ENCODE results near the gene FBXW2.
"Not testable (repeated sequence)": the region's sequence is repeated elsewhere in the genome, so short reads cannot be mapped to it uniquely, and the experiment has no call there.

The FBXW2 gene

GRCh38 chr9:120820095-120820494 lies 26.9 kb upstream of the FBXW2 start:
- Histone ChIP-seq H3K36me3 (ENCODE audit: control insufficient read depth in 5 of 5, insufficient read depth in 5 of 5, low read length in 5 of 5) (peaks cover 40 to 63% (median 60%) of the 10 kb centered on the region in 5 donors), H3K9ac (ENCODE audit: low read length in 5 of 5) (no peak overlapping the region), H3K9me3 (ENCODE audit: control insufficient read depth in 5 of 5, low read length in 5 of 5) (no peaks in the 10 kb centered on the region), H3K27me3 (ENCODE audit: control insufficient read depth in 5 of 5, insufficient read depth in 4 of 5, low read length in 5 of 5) (no peaks in the 10 kb centered on the region), H3K4me3 (ENCODE audit: low read depth in 1 of 5, low read length in 5 of 5) (no peak overlapping the region), H3K27ac (ENCODE audit: low read depth, low read length) (no peak overlapping the region), H3K4me1 (ENCODE audit: control insufficient read depth in 5 of 5, insufficient read depth in 5 of 5, low read length in 5 of 5) (no peaks in the 10 kb centered on the region)

- H3K27ac ChIP-seq (ENCODE audit: low read depth, low read length) = no peak overlapping the region
- H3K36me3 ChIP-seq (ENCODE audit: control insufficient read depth in 5 of 5, insufficient read depth in 5 of 5, low read length in 5 of 5) = peaks cover 36 to 55% (median 48%) of the 10 kb centered on the region in 5 donors
- no peak overlapping the region for H3K9ac ChIP-seq (ENCODE audit: low read length in 5 of 5)
- no peak overlapping the region for H3K4me3 ChIP-seq (ENCODE audit: low read depth in 1 of 5, low read length in 5 of 5)
- H3K9me3 ChIP-seq (ENCODE audit: control insufficient read depth in 5 of 5, low read length in 5 of 5) = no peaks in the 10 kb centered on the region
- H3K4me1 ChIP-seq (ENCODE audit: control insufficient read depth in 5 of 5, insufficient read depth in 5 of 5, low read length in 5 of 5) = no peaks in the 10 kb centered on the region
- H3K27me3 ChIP-seq (ENCODE audit: control insufficient read depth in 5 of 5, insufficient read depth in 4 of 5, low read length in 5 of 5) = no peaks in the 10 kb centered on the region
Observed at GRCh38 chr9:120818595-120818994, 25.4 kb upstream of the FBXW2 start.

- Histone ChIP-seq H3K9me3 (ENCODE audit: control insufficient read depth in 5 of 5, low read length in 5 of 5) (peaks cover 0 to 3% (median 0%) of the 10 kb centered on the region in 5 donors), H3K27me3 (ENCODE audit: control insufficient read depth in 5 of 5, insufficient read depth in 4 of 5, low read length in 5 of 5) (no peaks in the 10 kb centered on the region), H3K4me1 (ENCODE audit: control insufficient read depth in 5 of 5, insufficient read depth in 5 of 5, low read length in 5 of 5) (no peaks in the 10 kb centered on the region), H3K9ac (ENCODE audit: low read length in 5 of 5) (no peak overlapping the region), H3K27ac (ENCODE audit: low read depth, low read length) (no peak overlapping the region), H3K4me3 (ENCODE audit: low read depth in 1 of 5, low read length in 5 of 5) (no peak overlapping the region), H3K36me3 (ENCODE audit: control insufficient read depth in 5 of 5, insufficient read depth in 5 of 5, low read length in 5 of 5) (peaks cover 17 to 31% (median 24%) of the 10 kb centered on the region in 5 donors)
Observed at GRCh38 chr9:120815075-120815474, 21.9 kb upstream of the FBXW2 start.

- Histone ChIP-seq H3K9ac (ENCODE audit: low read length in 5 of 5) (no peak overlapping the region), H3K9me3 (ENCODE audit: control insufficient read depth in 5 of 5, low read length in 5 of 5) (peaks cover 8 to 20% (median 13%) of the 10 kb centered on the region in 5 donors), H3K4me1 (ENCODE audit: control insufficient read depth in 5 of 5, insufficient read depth in 5 of 5, low read length in 5 of 5) (no peaks in the 10 kb centered on the region), H3K27me3 (ENCODE audit: control insufficient read depth in 5 of 5, insufficient read depth in 4 of 5, low read length in 5 of 5) (no peaks in the 10 kb centered on the region), H3K4me3 (ENCODE audit: low read depth in 1 of 5, low read length in 5 of 5) (no peak overlapping the region), H3K27ac (ENCODE audit: low read depth, low read length) (no peak overlapping the region), H3K36me3 (ENCODE audit: control insufficient read depth in 5 of 5, insufficient read depth in 5 of 5, low read length in 5 of 5) (no peaks in the 10 kb centered on the region)
Observed at GRCh38 chr9:120808931-120809330, 15.7 kb upstream of the FBXW2 start.

GRCh38 chr9:120807607-120808379 lies 14.6 kb upstream of the FBXW2 start:
- no peak overlapping the region for H3K27ac ChIP-seq (ENCODE audit: low read depth, low read length)
- H3K27me3 ChIP-seq (ENCODE audit: control insufficient read depth in 5 of 5, insufficient read depth in 4 of 5, low read length in 5 of 5) = no peaks in the 10 kb centered on the region
- peaks cover 8 to 20% (median 13%) of the 10 kb centered on the region in 5 donors for H3K9me3 ChIP-seq (ENCODE audit: control insufficient read depth in 5 of 5, low read length in 5 of 5)
- no peaks in the 10 kb centered on the region for H3K4me1 ChIP-seq (ENCODE audit: control insufficient read depth in 5 of 5, insufficient read depth in 5 of 5, low read length in 5 of 5)
- no peak overlapping the region for H3K9ac ChIP-seq (ENCODE audit: low read length in 5 of 5)
- H3K36me3 ChIP-seq (ENCODE audit: control insufficient read depth in 5 of 5, insufficient read depth in 5 of 5, low read length in 5 of 5) = no peaks in the 10 kb centered on the region
- no peak overlapping the region for H3K4me3 ChIP-seq (ENCODE audit: low read depth in 1 of 5, low read length in 5 of 5)

- H3K4me3 ChIP-seq (ENCODE audit: low read depth in 1 of 5, low read length in 5 of 5); H3K27me3 ChIP-seq (ENCODE audit: control insufficient read depth in 5 of 5, insufficient read depth in 4 of 5, low read length in 5 of 5); H3K9ac ChIP-seq (ENCODE audit: low read length in 5 of 5); H3K27ac ChIP-seq (ENCODE audit: low read depth, low read length); H3K36me3 ChIP-seq (ENCODE audit: control insufficient read depth in 5 of 5, insufficient read depth in 5 of 5, low read length in 5 of 5); H3K4me1 ChIP-seq (ENCODE audit: control insufficient read depth in 5 of 5, insufficient read depth in 5 of 5, low read length in 5 of 5): not testable (repeated sequence)
- H3K9me3 ChIP-seq (ENCODE audit: control insufficient read depth in 5 of 5, low read length in 5 of 5) = peaks cover 8 to 20% (median 13%) of the 10 kb centered on the region in 5 donors
Observed at GRCh38 chr9:120804784-120805363, 11.7 kb upstream of the FBXW2 start.

GRCh38 chr9:120801441-120801840 lies 8.2 kb upstream of the FBXW2 start:
- H3K4me1 ChIP-seq (ENCODE audit: control insufficient read depth in 5 of 5, insufficient read depth in 5 of 5, low read length in 5 of 5) = no peaks in the 10 kb centered on the region
- H3K27ac ChIP-seq (ENCODE audit: low read depth, low read length) = no peak overlapping the region
- no peak overlapping the region for H3K4me3 ChIP-seq (ENCODE audit: low read depth in 1 of 5, low read length in 5 of 5)
- H3K36me3 ChIP-seq (ENCODE audit: control insufficient read depth in 5 of 5, insufficient read depth in 5 of 5, low read length in 5 of 5) = no peaks in the 10 kb centered on the region
- H3K9ac ChIP-seq (ENCODE audit: low read length in 5 of 5) = no peak overlapping the region
- no peaks in the 10 kb centered on the region for H3K27me3 ChIP-seq (ENCODE audit: control insufficient read depth in 5 of 5, insufficient read depth in 4 of 5, low read length in 5 of 5)
- peaks cover 0 to 4% (median 0%) of the 10 kb centered on the region in 5 donors for H3K9me3 ChIP-seq (ENCODE audit: control insufficient read depth in 5 of 5, low read length in 5 of 5)

- H3K27me3 ChIP-seq (ENCODE audit: control insufficient read depth in 5 of 5, insufficient read depth in 4 of 5, low read length in 5 of 5) = no peaks in the 10 kb centered on the region
- peaks cover 7 to 19% (median 11%) of the 10 kb centered on the region in 5 donors for H3K36me3 ChIP-seq (ENCODE audit: control insufficient read depth in 5 of 5, insufficient read depth in 5 of 5, low read length in 5 of 5)
- no peak overlapping the region for H3K4me3 ChIP-seq (ENCODE audit: low read depth in 1 of 5, low read length in 5 of 5)
- H3K27ac ChIP-seq (ENCODE audit: low read depth, low read length) = peak overlapping the region; percentile 92
- H3K4me1 ChIP-seq (ENCODE audit: control insufficient read depth in 5 of 5, insufficient read depth in 5 of 5, low read length in 5 of 5) = peaks cover 3 to 34% (median 32%) of the 10 kb centered on the region in 5 donors
- H3K9ac ChIP-seq (ENCODE audit: low read length in 5 of 5) = peak overlapping the region in 1 of 5 donors; percentile 39
- H3K9me3 ChIP-seq (ENCODE audit: control insufficient read depth in 5 of 5, low read length in 5 of 5) = no peaks in the 10 kb centered on the region
Observed at GRCh38 chr9:120791161-120791560, 2.1 kb downstream of the FBXW2 start.

- Histone ChIP-seq H3K27me3 (ENCODE audit: control insufficient read depth in 5 of 5, insufficient read depth in 4 of 5, low read length in 5 of 5) (no peaks in the 10 kb centered on the region), H3K9ac (ENCODE audit: low read length in 5 of 5) (peak overlapping the region in 1 of 5 donors; percentile 24), H3K27ac (ENCODE audit: low read depth, low read length) (no peak overlapping the region), H3K4me3 (ENCODE audit: low read depth in 1 of 5, low read length in 5 of 5) (no peak overlapping the region), H3K4me1 (ENCODE audit: control insufficient read depth in 5 of 5, insufficient read depth in 5 of 5, low read length in 5 of 5) (peaks cover 0 to 31% (median 25%) of the 10 kb centered on the region in 5 donors), H3K9me3 (ENCODE audit: control insufficient read depth in 5 of 5, low read length in 5 of 5) (no peaks in the 10 kb centered on the region), H3K36me3 (ENCODE audit: control insufficient read depth in 5 of 5, insufficient read depth in 5 of 5, low read length in 5 of 5) (peaks cover 7 to 27% (median 17%) of the 10 kb centered on the region in 5 donors)
Observed at GRCh38 chr9:120787933-120788332, 5.3 kb downstream of the FBXW2 start.

GRCh38 chr9:120783602-120784047 lies 9.6 kb downstream of the FBXW2 start:
- H3K9ac ChIP-seq (ENCODE audit: low read length in 5 of 5) = peak overlapping the region in 1 of 5 donors; percentile 46
- H3K4me1 ChIP-seq (ENCODE audit: control insufficient read depth in 5 of 5, insufficient read depth in 5 of 5, low read length in 5 of 5) = peaks cover 0 to 22% (median 5%) of the 10 kb centered on the region in 5 donors
- peaks cover 13 to 30% (median 15%) of the 10 kb centered on the region in 5 donors for H3K36me3 ChIP-seq (ENCODE audit: control insufficient read depth in 5 of 5, insufficient read depth in 5 of 5, low read length in 5 of 5)
- H3K27ac ChIP-seq (ENCODE audit: low read depth, low read length) = peak overlapping the region; percentile 12
- no peak overlapping the region for H3K4me3 ChIP-seq (ENCODE audit: low read depth in 1 of 5, low read length in 5 of 5)
- no peaks in the 10 kb centered on the region for H3K9me3 ChIP-seq (ENCODE audit: control insufficient read depth in 5 of 5, low read length in 5 of 5)
- H3K27me3 ChIP-seq (ENCODE audit: control insufficient read depth in 5 of 5, insufficient read depth in 4 of 5, low read length in 5 of 5) = no peaks in the 10 kb centered on the region

Data from subcutaneous abdominal adipose tissue (tissue), 5 donors.